Calu3 (cell line): Measurements from ENCODE around the gene PTPN14. TPM values are rescaled to one million over a fixed set of nuclear protein-coding genes. Genes with fewer than 3 reads are reported as not detected.

Experiments used
- BruUV-seq: library from RNA; stranded (reverse); fragments of 400-500 nt; replicated peaks from 2 replicates; lab custom pipeline; 2021; lab: Mats Ljungman, UMichigan
- CTCF ChIA-PET: fragments of 300-600 bp; sonication (Branson Sonifier 250); formaldehyde crosslinking; loops from one replicate; lab custom pipeline; 2022; ENCODE audit warnings: antibody characterized with exemption; lab: Charles Lee
- DNase-seq: peaks from one replicate; pipeline ENCODE4 v3.0.0; 2022
- H3K27ac Mint-ChIP-seq: one replicate; pipeline ENCODE4 v1.8.0; 2022; ENCODE audit warnings: mixed read lengths; ENCODE audit not compliant: unreplicated experiment
- H3K27me3 Mint-ChIP-seq: one replicate; pipeline ENCODE4 v1.8.0; 2022; ENCODE audit warnings: mixed read lengths; ENCODE audit not compliant: unreplicated experiment
- H3K36me3 Mint-ChIP-seq: one replicate; pipeline ENCODE4 v1.8.0; 2022; ENCODE audit warnings: mild to moderate bottlenecking, moderate library complexity, mixed read lengths; ENCODE audit not compliant: insufficient read depth, unreplicated experiment
- H3K4me1 Mint-ChIP-seq: one replicate; pipeline ENCODE4 v1.8.0; 2022; ENCODE audit warnings: mild to moderate bottlenecking, low read depth, mixed read lengths; ENCODE audit not compliant: unreplicated experiment
- H3K4me3 Mint-ChIP-seq: one replicate; pipeline ENCODE4 v1.8.0; 2022; ENCODE audit warnings: mild to moderate bottlenecking, low read depth, moderate library complexity, mixed read lengths; ENCODE audit not compliant: unreplicated experiment
- H3K9me3 Mint-ChIP-seq: one replicate; pipeline ENCODE4 v1.8.0; 2022; ENCODE audit warnings: low read depth, mixed read lengths; ENCODE audit not compliant: unreplicated experiment
- CTCF ChIP-seq: fragments of 200-600 bp; IDR thresholded peaks from one replicate; pipeline ENCODE4 v1.8.0; 2022; ENCODE audit warnings: antibody characterized with exemption; ENCODE audit not compliant: unreplicated experiment
- intact Hi-C: fragments of 100-400 bp; cut with micrococcal nuclease; formaldehyde crosslinking; loops from one replicate; pipeline ENCODE4 v1.10.0; 2022; ENCODE audit not compliant: unreplicated experiment
- total RNA-seq: library from RNA; stranded (reverse); gene quantifications from 2 replicates; pipeline ENCODE4 v1.2.3, GENCODE V29; 2022

Gene PTPN14
- total RNA-seq, 1 experiment from 2014 or later = 77.4 TPM

GRCh38 chr1:214420341-214420740 is 131.1 kb downstream of the PTPN14 start:
- no peak overlapping the region for H3K4me3 Mint-ChIP-seq
- no peak for DNase-seq

GRCh38 chr1:214419650-214420049 is 131.8 kb downstream of the PTPN14 start:
- H3K27me3 Mint-ChIP-seq = no peaks in the 10 kb centered on the region
- TF ChIP-seq CTCF = no peak
- peaks cover 10% of the 10 kb centered on the region for H3K36me3 Mint-ChIP-seq
- CTCF ChIA-PET = no interaction called here
- H3K4me3 Mint-ChIP-seq = no peak overlapping the region
- H3K27ac Mint-ChIP-seq = no peak overlapping the region
- BruUV-seq = no TSS peak
- no peaks in the 10 kb centered on the region for H3K9me3 Mint-ChIP-seq
- intact Hi-C loops = no loop called here
- peaks cover 33% of the 10 kb centered on the region for H3K4me1 Mint-ChIP-seq
- no peak for DNase-seq

More at GRCh38 chr1:214420341-214420740, 131.1 kb downstream of the PTPN14 start:
- BruUV-seq = no TSS peak
- H3K4me1 Mint-ChIP-seq = peaks cover 33% of the 10 kb centered on the region
- CTCF ChIA-PET = no interaction called here
- H3K9me3 Mint-ChIP-seq = no peaks in the 10 kb centered on the region
- intact Hi-C loops = no loop called here
- no peak for TF ChIP-seq CTCF
- H3K36me3 Mint-ChIP-seq = peaks cover 10% of the 10 kb centered on the region
- no peaks in the 10 kb centered on the region for H3K27me3 Mint-ChIP-seq
- H3K27ac Mint-ChIP-seq = no peak overlapping the region

- no peak for TF ChIP-seq CTCF
- CTCF ChIA-PET = no interaction called here
- Mint-ChIP-seq H3K4me3 (no peak overlapping the region), H3K27me3 (no peaks in the 10 kb centered on the region), H3K4me1 (peaks cover 33% of the 10 kb centered on the region), H3K9me3 (no peaks in the 10 kb centered on the region), H3K36me3 (peaks cover 10% of the 10 kb centered on the region), H3K27ac (no peak overlapping the region)
- intact Hi-C loops = no loop called here
- DNase-seq = no peak
- BruUV-seq = no TSS peak
Measured at GRCh38 chr1:214418391-214418790, 133.0 kb downstream of the PTPN14 start.

- intact Hi-C loops = no loop called here
- H3K4me3 Mint-ChIP-seq = no peak overlapping the region
- peaks cover 33% of the 10 kb centered on the region for H3K4me1 Mint-ChIP-seq
- CTCF ChIA-PET = no interaction called here
- H3K27me3 Mint-ChIP-seq = no peaks in the 10 kb centered on the region
- no peaks in the 10 kb centered on the region for H3K9me3 Mint-ChIP-seq
- TF ChIP-seq CTCF = no peak
- no peak overlapping the region for H3K27ac Mint-ChIP-seq
- BruUV-seq = no TSS peak
- H3K36me3 Mint-ChIP-seq = peaks cover 10% of the 10 kb centered on the region
- DNase-seq = no peak
Measured at GRCh38 chr1:214417545-214418210, 133.7 kb downstream of the PTPN14 start.
